HS-5 (cell line): ENCODE results near the gene RASA3.
A peak's percentile ranks its signal among the peaks of the same experiment; 100 is the strongest.
"Not testable (repeated sequence)": the region's sequence is repeated elsewhere in the genome, so short reads cannot be mapped to it uniquely, and the experiment has no call there.

Experiments used
- DNase-seq: peaks from one replicate; pipeline ENCODE4 v3.0.0-alpha.2; 2012; ENCODE audit warnings: low read depth

Gene RASA3

DNA sequence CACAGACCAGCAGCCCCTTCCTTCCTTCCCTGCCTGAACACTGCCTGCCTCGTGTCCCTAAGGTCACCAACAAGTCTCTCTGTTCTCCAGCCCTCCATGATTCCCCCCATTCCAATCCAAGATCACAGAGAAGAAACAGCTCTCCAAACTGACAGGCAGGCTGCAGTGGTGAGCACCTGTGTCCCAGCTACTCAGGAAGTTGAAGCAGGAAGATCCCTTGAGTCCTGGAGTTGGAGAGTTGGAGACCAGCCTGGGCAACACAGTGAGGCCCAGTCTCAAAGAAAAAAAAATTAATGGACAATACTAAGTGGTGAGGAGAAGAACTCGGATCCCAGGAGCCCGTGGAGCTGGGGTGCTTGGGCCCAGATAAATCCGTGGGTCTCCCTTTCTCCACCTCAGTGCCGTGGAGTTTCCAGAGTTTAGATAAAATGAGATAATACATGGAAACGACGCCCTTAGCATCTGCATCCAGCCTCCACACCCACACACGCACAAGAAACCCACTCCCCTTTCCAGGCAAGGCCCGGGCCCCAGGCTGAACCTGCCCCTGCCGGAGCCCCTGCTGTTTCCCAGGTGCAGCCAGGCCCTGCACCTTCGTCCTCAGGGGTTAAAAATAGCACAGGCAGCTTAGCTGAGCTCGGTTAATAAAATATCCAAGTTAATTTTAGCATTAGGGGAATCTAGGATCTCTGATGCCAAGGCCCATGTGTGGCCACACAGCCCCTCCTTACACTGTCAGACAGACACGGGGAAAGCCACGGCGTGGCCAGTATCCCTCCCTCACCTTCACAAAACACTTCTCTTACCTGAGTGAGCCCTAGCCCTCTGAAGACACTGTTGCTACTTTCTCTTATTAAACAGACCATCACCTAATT lies 4.7 kb downstream of the RASA3 start:
- DNase-seq, result no peak

GRCh38 chr13:114126789-114127472 lies 5.5 kb downstream of the RASA3 start:
- no peak for DNase-seq

DNA sequence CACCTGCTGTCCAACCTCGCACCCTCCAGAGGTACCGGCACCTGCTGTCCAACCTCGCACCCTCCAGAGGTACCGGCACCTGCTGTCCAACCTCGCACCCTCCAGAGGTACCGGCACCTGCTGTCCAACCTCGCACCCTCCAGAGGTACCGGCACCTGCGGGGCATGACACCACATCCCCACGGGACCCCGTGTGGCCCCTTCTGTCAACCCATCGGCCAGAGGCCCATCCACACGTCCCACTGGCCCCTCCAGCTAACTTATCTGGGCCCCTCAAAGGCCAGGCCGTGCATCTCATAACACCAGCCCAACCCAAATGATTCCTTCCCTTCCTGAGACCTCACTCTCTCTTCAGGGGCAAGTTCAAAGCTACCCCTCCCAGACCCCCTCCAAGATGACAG lies 6.3 kb downstream of the RASA3 start:
- DNase-seq, result not testable (repeated sequence)

DNA sequence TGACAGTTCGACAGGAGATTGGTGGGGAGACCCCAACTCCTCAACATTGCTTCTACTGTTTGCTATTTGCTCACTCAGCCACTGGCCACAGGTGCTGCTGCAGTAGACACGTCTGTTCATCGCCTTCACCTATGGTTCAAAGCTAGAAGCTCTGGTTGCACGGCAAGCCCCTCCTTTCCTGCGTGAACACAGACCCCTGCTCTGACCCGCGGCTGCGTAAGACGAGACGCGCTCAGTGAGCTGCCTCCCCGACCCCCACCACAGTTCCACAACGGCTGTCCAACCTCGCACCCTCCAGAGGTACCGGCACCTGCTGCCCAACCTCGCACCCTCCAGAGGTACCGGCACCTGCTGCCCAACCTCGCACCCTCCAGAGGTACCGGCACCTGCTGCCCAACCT lies 6.8 kb downstream of the RASA3 start:
- no peak for DNase-seq

- DNase-seq, result peak; percentile 44
These were observed 7.5 kb downstream of the RASA3 start for GRCh38 chr13:114124921-114125320.

GRCh38 chr13:114124431-114124830 lies 8.0 kb downstream of the RASA3 start:
- DNase-seq, result no peak

GRCh38 chr13:114123876-114124275 lies 8.5 kb downstream of the RASA3 start:
- DNase-seq, result no peak

DNA sequence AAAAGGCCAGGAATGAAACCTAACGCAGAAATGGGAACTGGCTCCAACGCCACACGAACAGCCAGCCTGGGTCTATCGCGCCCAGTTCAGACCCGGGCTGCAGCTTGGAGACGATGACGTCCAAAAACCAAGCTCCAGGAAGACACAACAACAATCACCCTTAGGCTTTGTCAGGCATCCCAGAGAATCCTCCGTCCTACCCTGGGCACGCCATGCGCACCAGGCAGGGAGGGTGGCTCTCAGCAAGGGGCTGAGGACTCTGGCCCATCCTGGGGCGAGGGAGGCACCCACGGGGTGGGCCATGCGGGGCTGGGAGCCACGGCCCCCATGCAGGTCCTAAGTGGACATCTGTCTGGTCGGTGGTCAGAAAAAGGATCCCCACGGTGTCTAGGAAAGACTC lies 9.0 kb downstream of the RASA3 start:
- no peak for DNase-seq

- DNase-seq, result no peak
These were observed 9.7 kb downstream of the RASA3 start for GRCh38 chr13:114122591-114123211.

DNA sequence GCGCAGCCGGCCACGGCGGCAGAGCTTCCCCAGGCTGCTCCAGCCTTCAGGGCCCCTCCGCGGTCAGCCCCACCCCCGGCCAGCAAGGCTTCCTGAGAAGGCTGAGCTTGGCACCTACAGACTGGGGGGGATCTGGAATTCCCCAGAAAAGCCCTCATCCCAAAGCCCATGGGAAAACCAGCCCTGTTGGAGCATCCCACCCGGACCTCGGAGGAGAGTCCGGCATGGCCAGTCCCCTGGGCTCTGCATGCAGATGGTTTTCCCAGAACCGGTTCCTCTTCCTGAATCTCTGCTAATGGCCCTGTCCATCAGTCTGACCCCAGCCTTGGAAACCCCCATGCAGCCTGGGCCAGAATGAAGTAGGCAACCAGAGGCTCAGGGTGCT lies 10.3 kb downstream of the RASA3 start:
- DNase-seq, result no peak

- DNase-seq, result no peak
These were observed 10.8 kb downstream of the RASA3 start for GRCh38 chr13:114121496-114122126.

DNA sequence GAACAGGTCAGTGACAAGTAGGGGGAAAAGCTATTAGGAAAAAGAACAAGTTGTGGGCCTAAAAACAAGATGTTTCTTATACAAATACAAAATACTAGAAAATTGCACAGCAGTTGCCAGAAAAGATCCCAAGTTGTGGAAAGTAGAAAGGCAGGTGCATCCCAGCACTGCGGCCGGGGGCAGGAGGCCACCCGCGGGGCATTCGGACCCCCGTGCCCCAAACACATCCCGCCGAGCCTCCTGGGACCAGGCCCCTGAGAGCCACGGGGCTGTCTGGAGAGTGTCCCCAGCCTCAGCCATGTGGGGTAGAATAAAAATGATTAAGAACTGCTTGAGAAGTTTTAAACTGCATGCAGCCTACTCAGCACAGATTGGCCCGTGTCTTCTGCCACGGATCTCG lies 11.4 kb downstream of the RASA3 start:
- DNase-seq, result no peak

GRCh38 chr13:114120591-114121011 lies 11.8 kb downstream of the RASA3 start:
- DNase-seq, result no peak

GRCh38 chr13:114119196-114119595 lies 13.2 kb downstream of the RASA3 start:
- peak; percentile 60 for DNase-seq

DNA sequence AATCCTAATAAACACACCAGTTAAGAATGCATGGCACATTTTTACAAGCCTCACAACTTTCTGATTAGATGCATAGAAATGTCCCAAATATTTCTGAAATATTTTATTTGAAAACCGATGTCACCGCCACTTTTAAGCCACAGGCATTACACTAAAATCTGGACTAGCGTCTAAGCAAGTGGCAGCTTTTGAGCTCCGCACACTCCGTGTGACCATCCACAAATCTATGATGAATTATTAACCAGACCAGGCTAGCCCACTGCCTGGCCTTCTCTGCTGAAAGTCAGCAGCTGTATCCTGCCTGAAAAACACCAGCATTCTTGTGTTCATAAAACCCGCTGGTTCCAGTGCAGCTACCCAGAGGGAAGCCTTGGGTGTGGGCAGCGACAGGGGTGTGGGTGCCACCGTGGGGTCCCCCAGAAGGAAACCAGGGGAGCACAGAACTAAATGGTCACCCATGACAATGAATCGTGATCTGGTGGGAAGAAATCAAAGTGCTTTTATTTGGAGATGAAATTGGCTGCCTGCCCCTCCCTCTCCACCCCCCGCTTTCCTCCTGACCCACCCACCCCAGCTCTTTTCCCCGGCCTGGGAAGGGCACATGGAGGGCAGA lies 13.8 kb downstream of the RASA3 start:
- DNase-seq, result no peak

DNA sequence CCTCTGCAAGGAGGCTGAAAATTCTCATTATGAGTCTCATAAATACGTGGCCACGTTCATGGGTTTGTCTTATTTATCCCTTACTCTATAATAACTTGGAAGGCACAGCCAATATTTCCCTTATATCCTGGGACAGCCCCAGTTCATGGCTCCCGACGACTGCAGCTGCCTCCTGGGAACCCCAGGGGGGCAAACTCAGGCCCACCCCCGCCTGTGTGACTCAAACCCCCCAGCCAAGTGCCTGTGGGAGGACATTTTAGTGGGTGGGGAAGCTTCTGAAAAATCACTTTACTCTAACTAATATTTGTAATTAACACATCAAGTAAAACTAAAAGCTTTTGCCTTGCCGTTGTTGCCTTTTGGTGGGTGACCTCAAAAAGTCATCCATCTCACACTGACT lies 14.3 kb downstream of the RASA3 start:
- DNase-seq, result no peak

- not testable (repeated sequence) for DNase-seq
These were observed 15.0 kb downstream of the RASA3 start for GRCh38 chr13:114117341-114117874.

DNA sequence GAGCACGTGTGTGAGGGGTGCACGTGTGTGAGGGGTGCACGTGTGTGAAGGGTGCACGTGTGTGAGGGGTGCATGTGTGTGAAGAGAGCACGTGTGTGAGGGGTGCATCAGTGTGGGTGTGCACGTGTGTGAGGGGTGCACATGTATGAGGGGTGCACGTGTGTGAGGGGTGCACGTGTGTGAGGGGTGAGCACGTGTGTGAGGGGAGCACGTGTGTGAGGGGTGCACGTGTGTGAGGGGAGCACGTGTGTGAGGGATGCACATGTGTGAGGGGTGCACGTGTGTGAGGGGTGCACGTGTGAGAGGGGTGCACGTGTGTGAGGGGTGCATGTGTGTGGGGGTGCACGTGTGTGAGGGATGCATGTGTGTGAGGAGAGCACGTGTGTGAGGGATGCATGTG lies 15.7 kb downstream of the RASA3 start:
- no peak for DNase-seq

DNA sequence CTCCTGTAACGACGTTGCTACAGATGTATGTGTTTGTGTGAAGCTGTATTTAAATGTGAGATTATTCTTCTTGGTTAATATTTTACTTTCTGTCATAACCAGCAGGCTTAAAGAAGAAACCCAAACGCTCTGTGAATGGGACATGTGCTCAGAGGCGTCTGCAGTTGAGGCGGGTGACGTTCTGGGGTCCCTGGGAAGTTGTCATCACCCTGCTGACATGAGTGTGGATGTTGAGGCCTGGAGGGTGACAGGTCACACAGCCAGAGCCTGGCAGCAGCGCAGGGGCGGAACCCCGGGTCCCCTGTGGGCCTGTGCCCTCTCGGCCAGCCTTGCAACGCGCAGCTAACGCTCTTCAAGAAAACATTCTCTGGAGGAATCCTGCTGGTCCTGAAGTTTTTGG lies 16.6 kb downstream of the RASA3 start:
- DNase-seq, result no peak

DNA sequence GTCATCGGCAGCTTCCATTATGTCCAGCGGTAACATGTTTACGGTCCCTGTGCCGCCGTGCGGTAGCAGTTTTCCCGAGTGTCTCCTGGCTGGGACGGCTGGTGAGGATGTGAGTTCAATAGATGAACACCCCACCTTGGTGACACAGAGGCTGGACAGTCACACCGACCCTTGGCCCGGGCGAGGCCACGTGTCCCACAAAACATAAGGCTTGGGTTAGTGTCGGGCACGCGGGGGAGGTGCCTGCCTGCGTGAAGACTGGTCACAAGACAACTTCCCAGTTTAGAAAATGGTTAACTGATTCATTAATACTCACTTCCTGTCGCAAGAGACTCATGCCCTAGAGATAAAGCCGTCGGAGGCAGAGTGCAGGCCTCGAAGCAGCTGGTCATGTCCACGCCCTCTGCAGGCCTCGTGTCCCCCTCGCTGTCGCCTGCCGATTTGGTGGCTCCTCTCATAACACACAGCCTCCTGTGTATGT lies 17.2 kb downstream of the RASA3 start:
- peak; percentile 67 for DNase-seq

- DNase-seq, result not testable (repeated sequence)
These were observed 17.8 kb downstream of the RASA3 start for GRCh38 chr13:114114666-114115065.
